ENCODE data around the gene CAPN12.

DNA sequence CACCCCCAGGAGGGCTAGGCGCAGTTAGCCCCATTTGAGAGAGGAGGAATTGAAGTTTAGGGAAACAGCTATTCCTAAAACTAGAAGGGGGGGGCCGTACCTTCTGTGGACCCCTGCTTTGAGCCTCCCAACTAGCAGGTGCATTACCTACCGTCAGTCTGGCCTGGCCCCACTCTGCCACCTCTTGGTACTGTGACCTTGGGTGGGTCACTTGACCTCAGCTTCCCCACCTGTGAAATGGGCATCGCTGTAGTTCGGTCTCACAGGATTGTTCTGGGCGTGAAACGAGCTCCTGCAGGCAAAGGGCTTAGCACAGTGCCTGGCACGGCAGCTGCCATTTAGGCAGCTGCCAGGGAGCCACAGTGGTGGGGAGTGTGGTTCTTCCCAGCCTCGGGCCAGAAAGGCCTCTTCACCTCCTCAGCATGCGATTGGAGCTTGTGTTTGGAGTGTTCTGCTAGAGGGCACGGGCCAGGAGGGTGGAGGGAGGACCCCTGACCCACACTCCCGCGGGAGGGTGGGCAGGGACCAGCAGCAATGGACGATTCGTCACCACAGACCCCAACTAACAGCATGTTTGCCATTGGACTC is 32.0 kb downstream of the CAPN12 start:
- TF ChIP-seq GATA2 (IDR thresholded peaks at IDR 0.05; ENCODE audit: low read depth, low read length) (no peak), GATA3 (IDR thresholded peaks at IDR 0.05; ENCODE audit: low read depth, low read length) (no peak)

Measured in SH-SY5Y (cell line).